Inferior parietal cortex (tissue), 1 donor: Measurements from ENCODE around the gene MTX1.
"Not testable (repeated sequence)": the region's sequence is repeated elsewhere in the genome, so short reads cannot be mapped to it uniquely, and the experiment has no call there.

Experiments
- DNase-seq: peaks from one replicate; pipeline ENCODE4 v3.0.0-alpha.2; 2016; ENCODE audit errors: extremely low spot score

MTX1 gene

GRCh38 chr1:155236451-155236850, 28.0 kb downstream of the MTX1 start:
- no peak for DNase-seq

- peak; percentile 97 for DNase-seq
Measured at GRCh38 chr1:155241069-155241679, 32.7 kb downstream of the MTX1 start.

GRCh38 chr1:155241841-155242264, 33.4 kb downstream of the MTX1 start:
- DNase-seq: no peak

- no peak for DNase-seq
Measured at GRCh38 chr1:155242805-155243358, 34.4 kb downstream of the MTX1 start.

- peak; percentile 99 for DNase-seq
Measured at GRCh38 chr1:155244368-155245162, 36.1 kb downstream of the MTX1 start.

- DNase-seq: no peak
Measured at GRCh38 chr1:155245163-155245524, 36.6 kb downstream of the MTX1 start.

- not testable (repeated sequence) for DNase-seq
Measured at GRCh38 chr1:155246796-155247195, 38.3 kb downstream of the MTX1 start.

- no peak for DNase-seq
Measured at GRCh38 chr1:155247667-155248553, 39.4 kb downstream of the MTX1 start.

- DNase-seq: no peak
Measured at GRCh38 chr1:155250246-155250632, 41.7 kb downstream of the MTX1 start.

GRCh38 chr1:155250633-155251449, 42.3 kb downstream of the MTX1 start:
- DNase-seq: peak; percentile 91

GRCh38 chr1:155251566-155251965, 43.1 kb downstream of the MTX1 start:
- no peak for DNase-seq

GRCh38 chr1:155253208-155253607, 44.7 kb downstream of the MTX1 start:
- no peak for DNase-seq

GRCh38 chr1:155253797-155254196, 45.3 kb downstream of the MTX1 start:
- no peak for DNase-seq

GRCh38 chr1:155254228-155254713, 45.8 kb downstream of the MTX1 start:
- DNase-seq: no peak

- no peak for DNase-seq
Measured at GRCh38 chr1:155254714-155255242, 46.3 kb downstream of the MTX1 start.

- peak; percentile 86 for DNase-seq
Measured at GRCh38 chr1:155255243-155256007, 46.9 kb downstream of the MTX1 start, which contains the start of gene ENTREP3. Gene ENTREP3 (minus strand): TSS chr1:155255483. CDS start chr1:155254877, 606 bp downstream.

- no peak for DNase-seq
Measured at GRCh38 chr1:155256058-155256852, 47.8 kb downstream of the MTX1 start.

- no peak for DNase-seq
Measured at GRCh38 chr1:155260276-155260675, 51.8 kb downstream of the MTX1 start.

GRCh38 chr1:155261493-155261851, 53.0 kb downstream of the MTX1 start:
- no peak for DNase-seq
